Heart left ventricle (tissue), 16 donors: ENCODE measurements around the gene SNRPB. TPM values are rescaled to one million over a fixed set of nuclear protein-coding genes. Genes with fewer than 3 reads are reported as not detected.

Source experiments
- ATAC-seq, 4 donors: fragments of 200-7000 bp; cut with Tn5 transposase; one replicate each; pipeline ENCODE4 v1.9.1; 2020 to 2022; ENCODE audit warnings: moderate library complexity in 4 of 4, mild to moderate bottlenecking in 3 of 4, moderate number of reproducible peaks in 1 of 4
- DNase-seq, 5 donors: peaks; one replicate each; pipeline ENCODE4 v3.0.0-alpha.2; 2020
- H3K27ac ChIP-seq, 12 donors: fragments of 200-600 bp; sonication (generic) in 4 of 12; one replicate each; pipeline versions ENCODE4 v1.5.0 to v1.8.0; 2016 to 2022; ENCODE audit warnings: mild to moderate bottlenecking in 2 of 12
- H3K27me3 ChIP-seq, 9 donors: fragments of 200-600 bp; sonication (generic) in 2 of 9; one replicate each; pipeline versions ENCODE4 v1.5.1 to v1.8.0; 2016 to 2022; ENCODE audit warnings: mild to moderate bottlenecking in 3 of 9
- H3K36me3 ChIP-seq, 9 donors: fragments of 200-600 bp; sonication (generic) in 2 of 9; one replicate each; pipeline versions ENCODE4 v1.5.0 to v1.8.0; 2018 to 2022; ENCODE audit warnings: mild to moderate bottlenecking in 2 of 9
- H3K4me1 ChIP-seq, 12 donors: fragments of 200-600 bp; sonication (generic) in 4 of 12; one replicate each; pipeline versions ENCODE4 v1.5.0 to v1.8.0; 2016 to 2022; ENCODE audit warnings: mild to moderate bottlenecking in 3 of 12
- H3K4me3 ChIP-seq, 12 donors: fragments of 200-600 bp; sonication (generic) in 4 of 12; one replicate each; pipeline versions ENCODE4 v1.5.0 to v1.8.0; 2017 to 2022; ENCODE audit warnings: mild to moderate bottlenecking in 9 of 12, moderate library complexity in 4 of 12
- H3K9me3 ChIP-seq, 12 donors: fragments of 200-600 bp; sonication (generic) in 4 of 12; one replicate each; pipeline versions ENCODE4 v1.5.0 to v1.8.0; 2016 to 2022; ENCODE audit warnings: mild to moderate bottlenecking in 1 of 12
- POLR2A ChIP-seq, 2 donors: fragments of 450-650 bp; IDR thresholded peaks; one replicate each; pipeline ENCODE4 v1.6.1; 2017; ENCODE audit warnings: antibody characterized with exemption in 2 of 2, mild to moderate bottlenecking in 2 of 2, moderate library complexity in 2 of 2
- WGBS, 4 donors: extraction: QIAGEN DNeasy Blood & Tissue Kit in 2 of 4; methylation state at CpG; one replicate each; pipeline versions ENCODE4 v1.1.5 to v1.1.7; 2013 to 2018; 5-methylcytosine and 5-hydroxymethylcytosine counted together
- intact Hi-C, 10 donors: fragments of 100-400 bp; cut with DNase I; formaldehyde crosslinking; loops; one replicate each; pipeline versions ENCODE4 v1.11.1 to v1.14.2; 2022
- polyA plus RNA-seq, 2 donors: library from polyadenylated mRNA; stranded (reverse); fragments of 200-250 nt; gene quantifications; one replicate each; pipeline ENCODE4 v1.2.3, GENCODE V29; 2013
- total RNA-seq, 9 donors: library from RNA; depleted of rRNA in 2 of 9; stranded (reverse); fragments of >200 nt in 2 of 9; fragmentation: NEBNext Ultra II Directional in 3 of 9; extraction: Animal tissue kit (Norgen Biotek cat#: 25700) in 3 of 9; gene quantifications; one replicate each; pipeline versions ENCODE4 v1.1.0 to v1.2.4, GENCODE V29; 2016 to 2023
- TF ChIP-seq, protein P1 (sequence below), 12 donors: fragments of 200-600 bp; sonication (generic) in 4 of 12; IDR thresholded peaks; one replicate each; pipeline versions ENCODE4 v1.5.0 to v1.8.0; 2018 to 2022; ENCODE audit warnings: antibody characterized with exemption in 12 of 12, mild to moderate bottlenecking in 5 of 12
- donor health status: ischemic (EF 13 %, LVEDD 7.1; RV severe dilation, severe dysfunction).
- donor health status: healthy with polysubstance abuse.
- donor health status: DM: no; HTN: yes; CAD: no.
- donor health status: DM: no; HTN: no; CAD: no.
- donor health status: ischemic (EF 25% LVEDD 6.9; RV normal size, moderate dysfunction).
- donor health status: ischemic (EF 25% LVEDD 5.7; RV mildly dilated, moderate dysfunction).
- donor health status: healthy.
- donor health status: DM: yes; HTN: yes; CAD: no.
- donor health status: ischemic (EF 35%, LVEDD 5.7; RV mildly dilated, moderate dysfunction).
- donor health status: nonischemic (EF 11% LVEDD 7.7; RV severe dilation, severe dysfunction).
- donor health status: DM: yes; HTN: yes; CAD: no.
- donor health status: PGD.
- donor health status: ischemic (EF 29% LVEDD 5.4; RV normal size, mild dysfunction).
- donor health status: nonischemic (EF 23%, LVEDD 6.1; RV moderate dilation, normal function).

Gene SNRPB
- total and polyA plus RNA-seq, 11 donors, result 36.8 to 290 (median 77.4) TPM

DNA sequence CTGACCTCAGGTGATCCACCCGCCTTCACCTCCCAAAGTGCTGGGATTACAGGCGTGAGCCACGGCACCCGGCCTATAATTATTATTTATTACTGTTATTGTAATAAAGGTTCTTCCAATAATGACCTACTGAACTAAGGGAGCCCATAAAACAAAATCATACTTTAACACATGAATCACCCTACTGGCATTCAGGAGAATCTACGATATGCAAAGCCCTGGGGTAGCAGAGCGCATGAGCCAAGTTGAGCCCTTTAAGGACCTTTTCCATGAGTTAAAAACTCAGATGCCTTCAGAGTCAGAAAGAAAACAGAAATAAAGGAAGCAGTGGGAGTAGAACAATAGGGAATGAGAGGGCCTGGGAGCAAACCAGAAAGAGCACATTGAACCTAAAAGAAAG is 41.5 kb downstream of the SNRPB start:
- ATAC-seq (no peak), DNase-seq (no peak)
- Histone ChIP-seq H3K36me3 (no peaks in the 10 kb centered on the region), H3K4me3 (no peak overlapping the region), H3K27ac (no peak overlapping the region), H3K27me3 (no peaks in the 10 kb centered on the region), H3K4me1 (no peaks in the 10 kb centered on the region), H3K9me3 (peaks cover 0 to 9% (median 0%) of the 10 kb centered on the region in 12 donors)
- TF ChIP-seq POLR2A (IDR thresholded peaks at IDR 0.05), result no peak
- TF ChIP-seq, protein P1, sequence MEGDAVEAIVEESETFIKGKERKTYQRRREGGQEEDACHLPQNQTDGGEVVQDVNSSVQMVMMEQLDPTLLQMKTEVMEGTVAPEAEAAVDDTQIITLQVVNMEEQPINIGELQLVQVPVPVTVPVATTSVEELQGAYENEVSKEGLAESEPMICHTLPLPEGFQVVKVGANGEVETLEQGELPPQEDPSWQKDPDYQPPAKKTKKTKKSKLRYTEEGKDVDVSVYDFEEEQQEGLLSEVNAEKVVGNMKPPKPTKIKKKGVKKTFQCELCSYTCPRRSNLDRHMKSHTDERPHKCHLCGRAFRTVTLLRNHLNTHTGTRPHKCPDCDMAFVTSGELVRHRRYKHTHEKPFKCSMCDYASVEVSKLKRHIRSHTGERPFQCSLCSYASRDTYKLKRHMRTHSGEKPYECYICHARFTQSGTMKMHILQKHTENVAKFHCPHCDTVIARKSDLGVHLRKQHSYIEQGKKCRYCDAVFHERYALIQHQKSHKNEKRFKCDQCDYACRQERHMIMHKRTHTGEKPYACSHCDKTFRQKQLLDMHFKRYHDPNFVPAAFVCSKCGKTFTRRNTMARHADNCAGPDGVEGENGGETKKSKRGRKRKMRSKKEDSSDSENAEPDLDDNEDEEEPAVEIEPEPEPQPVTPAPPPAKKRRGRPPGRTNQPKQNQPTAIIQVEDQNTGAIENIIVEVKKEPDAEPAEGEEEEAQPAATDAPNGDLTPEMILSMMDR (IDR thresholded peaks at IDR 0.05), result no peak
- WGBS, 4 donors, result 82 to 87% (median 85%) methylated on average over 6 of the region's 6 CpGs
- intact Hi-C loops, result no loop called here

DNA sequence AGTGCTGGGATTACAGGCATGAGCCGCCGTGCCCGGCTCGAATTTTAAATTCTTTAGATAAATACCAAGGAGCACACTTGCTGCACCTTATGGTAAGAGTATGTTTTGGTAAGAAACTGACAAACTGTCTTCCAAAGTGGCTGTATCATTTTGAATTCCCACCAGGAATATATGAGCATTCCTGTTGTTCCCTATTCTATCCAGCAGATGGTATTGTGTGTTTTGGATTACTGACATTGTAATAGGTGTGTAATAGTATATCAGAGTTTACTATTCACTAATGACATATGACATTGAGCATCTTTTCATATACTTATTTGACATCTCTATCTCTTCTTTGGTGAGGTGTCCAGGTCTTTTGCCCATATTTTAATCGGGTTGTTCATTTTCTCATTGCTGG is 49.3 kb downstream of the SNRPB start:
- WGBS, 4 donors, result 77 to 82% (median 78%) methylated on average over 5 of the region's 5 CpGs
- Histone ChIP-seq H3K27ac (no peak overlapping the region), H3K36me3 (no peaks in the 10 kb centered on the region), H3K4me3 (no peak overlapping the region), H3K4me1 (no peaks in the 10 kb centered on the region), H3K9me3 (peaks cover 0 to 14% (median 0%) of the 10 kb centered on the region in 12 donors), H3K27me3 (peaks cover 0 to 8% (median 0%) of the 10 kb centered on the region in 9 donors)
- DNase-seq (no peak), ATAC-seq (no peak)
- no peak for TF ChIP-seq POLR2A (IDR thresholded peaks at IDR 0.05)
- TF ChIP-seq, protein P1 (IDR thresholded peaks at IDR 0.05), result no peak
- intact Hi-C loops, result no loop called here

DNA sequence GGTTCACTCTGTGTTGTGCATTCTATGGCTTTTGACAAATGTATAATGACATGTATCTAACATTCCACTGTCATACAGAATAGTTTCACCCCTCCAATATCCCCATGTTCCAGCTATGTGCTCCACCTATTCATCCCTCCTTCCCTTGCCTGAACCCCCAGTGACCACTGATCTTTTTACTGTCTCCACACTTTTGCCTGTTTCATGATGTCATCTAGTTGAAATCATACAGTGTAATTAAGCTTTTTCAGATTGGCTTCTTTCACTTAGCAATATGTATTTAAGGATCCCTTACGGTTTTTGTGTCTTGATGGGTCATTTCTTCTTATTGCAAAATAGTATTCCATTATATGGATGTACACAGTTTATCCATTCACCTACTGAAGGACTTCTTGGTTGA is 50.1 kb downstream of the SNRPB start:
- TF ChIP-seq POLR2A (IDR thresholded peaks at IDR 0.05), result no peak
- TF ChIP-seq, protein P1 (IDR thresholded peaks at IDR 0.05), result no peak
- intact Hi-C loops, result no loop called here
- 70 to 71% (median 70%) methylated on average over 1 of the region's 1 CpG for whole genome bisulfite sequencing, 4 donors
- ATAC-seq (no peak), DNase-seq (no peak)
- peaks cover 0 to 9% (median 0%) of the 10 kb centered on the region in 12 donors for H3K9me3 ChIP-seq
- H3K27ac ChIP-seq, result no peak overlapping the region
- H3K27me3 ChIP-seq, result peaks cover 0 to 8% (median 0%) of the 10 kb centered on the region in 9 donors
- H3K36me3 ChIP-seq, result no peaks in the 10 kb centered on the region
- H3K4me1 ChIP-seq, result no peaks in the 10 kb centered on the region
- H3K4me3 ChIP-seq, result no peak overlapping the region

DNA sequence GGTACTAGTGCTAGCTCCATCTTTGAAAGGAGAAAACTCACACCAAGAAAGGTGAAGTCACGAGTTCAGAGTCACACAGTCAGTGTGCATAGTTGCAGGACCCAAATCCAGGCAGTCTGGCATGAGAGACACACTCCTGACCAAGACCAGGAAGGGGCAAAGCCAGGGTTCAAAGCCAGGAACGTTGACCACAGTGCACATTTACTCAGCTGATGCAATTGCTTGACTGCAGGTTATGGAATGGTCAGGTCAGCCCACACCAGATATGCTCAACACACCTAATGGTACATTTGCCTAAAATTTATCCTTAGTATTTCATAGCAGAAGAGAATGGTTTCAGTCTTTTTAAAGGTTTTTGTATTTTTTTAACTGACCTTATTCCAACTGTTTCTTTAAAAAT is 52.2 kb downstream of the SNRPB start:
- Histone ChIP-seq H3K4me1 (no peaks in the 10 kb centered on the region), H3K27me3 (peaks cover 0 to 13% (median 0%) of the 10 kb centered on the region in 9 donors), H3K27ac (no peak overlapping the region), H3K9me3 (peaks cover 0 to under 1% (median 0%) of the 10 kb centered on the region in 12 donors), H3K36me3 (no peaks in the 10 kb centered on the region), H3K4me3 (no peak overlapping the region)
- DNase-seq (no peak), ATAC-seq (no peak)
- no peak for TF ChIP-seq POLR2A (IDR thresholded peaks at IDR 0.05)
- TF ChIP-seq, protein P1 (IDR thresholded peaks at IDR 0.05), result no peak
- WGBS, 4 donors, result 30 to 57% (median 41%) methylated on average over 2 of the region's 2 CpGs
- intact Hi-C loops, result no loop called here
